Measurements from ENCODE around the gene KCNJ8.

DNA sequence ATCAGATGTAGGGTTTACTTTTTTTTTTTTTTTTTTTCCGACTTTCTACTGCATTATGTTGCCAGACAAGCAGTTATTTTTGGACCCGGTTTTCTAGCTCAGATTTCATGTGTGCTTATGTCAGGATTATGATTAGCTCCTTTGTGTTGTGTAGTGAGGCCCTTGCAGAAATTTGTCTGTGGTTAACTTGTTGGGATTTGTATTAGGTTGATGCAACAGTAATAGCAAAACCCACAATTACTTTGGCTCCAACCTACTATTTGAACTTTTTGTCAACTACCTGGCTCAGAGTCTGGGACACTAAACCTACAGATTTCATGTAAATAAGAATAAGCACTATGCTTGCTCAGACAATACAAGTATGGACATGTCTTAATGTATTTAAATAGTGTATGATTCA lies 44.1 kb upstream of the KCNJ8 start:
- no peak for TF ChIP-seq EP300 (IDR thresholded peaks at IDR 0.05)
- TF ChIP-seq POLR2AphosphoS5 (IDR thresholded peaks at IDR 0.05), result no peak
- TF ChIP-seq, protein P1, sequence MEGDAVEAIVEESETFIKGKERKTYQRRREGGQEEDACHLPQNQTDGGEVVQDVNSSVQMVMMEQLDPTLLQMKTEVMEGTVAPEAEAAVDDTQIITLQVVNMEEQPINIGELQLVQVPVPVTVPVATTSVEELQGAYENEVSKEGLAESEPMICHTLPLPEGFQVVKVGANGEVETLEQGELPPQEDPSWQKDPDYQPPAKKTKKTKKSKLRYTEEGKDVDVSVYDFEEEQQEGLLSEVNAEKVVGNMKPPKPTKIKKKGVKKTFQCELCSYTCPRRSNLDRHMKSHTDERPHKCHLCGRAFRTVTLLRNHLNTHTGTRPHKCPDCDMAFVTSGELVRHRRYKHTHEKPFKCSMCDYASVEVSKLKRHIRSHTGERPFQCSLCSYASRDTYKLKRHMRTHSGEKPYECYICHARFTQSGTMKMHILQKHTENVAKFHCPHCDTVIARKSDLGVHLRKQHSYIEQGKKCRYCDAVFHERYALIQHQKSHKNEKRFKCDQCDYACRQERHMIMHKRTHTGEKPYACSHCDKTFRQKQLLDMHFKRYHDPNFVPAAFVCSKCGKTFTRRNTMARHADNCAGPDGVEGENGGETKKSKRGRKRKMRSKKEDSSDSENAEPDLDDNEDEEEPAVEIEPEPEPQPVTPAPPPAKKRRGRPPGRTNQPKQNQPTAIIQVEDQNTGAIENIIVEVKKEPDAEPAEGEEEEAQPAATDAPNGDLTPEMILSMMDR (IDR thresholded peaks at IDR 0.05), result no peak
